A673 (cell line): ENCODE data around the gene SELENON. TPM values are rescaled to one million over a fixed set of nuclear protein-coding genes. Genes with fewer than 3 reads are reported as not detected.

Experiments used
- BruUV-seq: library from RNA; stranded (reverse); fragments of 400-500 nt; replicated peaks from 2 replicates; lab custom pipeline; 2021; lab: Mats Ljungman, UMichigan
- CTCF ChIA-PET: fragments of 300-600 bp; sonication (Branson Sonifier 250); formaldehyde crosslinking; loops from one replicate; lab custom pipeline; 2022; ENCODE audit warnings: antibody characterized with exemption; lab: Charles Lee
- POLR2A ChIA-PET: fragments of 300-600 bp; sonication (Branson Sonifier 250); formaldehyde crosslinking; loops from one replicate; lab custom pipeline; 2022; ENCODE audit warnings: antibody characterized with exemption; ENCODE audit not compliant: low non-redundant PET; lab: Charles Lee
- DNase-seq: peaks from one replicate; pipeline ENCODE4 v3.0.0-alpha.2; 2015; ENCODE audit warnings: low spot score
- H3K27ac ChIP-seq: fragments of 200-600 bp; sonication (generic); 2 replicates; pipeline ENCODE4 v1.5.1; 2016; ENCODE audit warnings: mixed run types, low read depth, mild to moderate bottlenecking, mixed read lengths, antibody characterized with exemption, low read length; ENCODE audit not compliant: poor library complexity, severe bottlenecking
- H3K27me3 ChIP-seq: fragments of 200-600 bp; sonication (generic); replicated peaks from 2 replicates; pipeline ENCODE4 v1.6.1; 2017; ENCODE audit warnings: mixed run types, low read depth, mild to moderate bottlenecking, mixed read lengths, antibody characterized with exemption, low read length; ENCODE audit not compliant: insufficient read depth, poor library complexity
- H3K36me3 ChIP-seq: fragments of 200-600 bp; sonication (generic); 2 replicates; pipeline ENCODE4 v1.6.1; 2016; ENCODE audit warnings: mixed run types, mild to moderate bottlenecking, mixed read lengths, antibody characterized with exemption, low read length; ENCODE audit not compliant: insufficient read depth, poor library complexity, severe bottlenecking
- H3K4me1 ChIP-seq: fragments of 200-600 bp; sonication (generic); 2 replicates; pipeline ENCODE4 v1.6.1; 2017; ENCODE audit warnings: mixed run types, mild to moderate bottlenecking, mixed read lengths, antibody characterized with exemption, low read length; ENCODE audit not compliant: insufficient read depth, poor library complexity, severe bottlenecking
- H3K4me3 ChIP-seq: fragments of 200-600 bp; sonication (generic); 2 replicates; pipeline ENCODE4 v1.5.1; 2016; ENCODE audit warnings: low read depth, mixed run types, mild to moderate bottlenecking, mixed read lengths, low read length; ENCODE audit not compliant: poor library complexity, severe bottlenecking
- H3K9me3 ChIP-seq: fragments of 200-600 bp; sonication (generic); 2 replicates; pipeline ENCODE4 v1.6.1; 2016; ENCODE audit warnings: mixed run types, low read depth, mild to moderate bottlenecking, mixed read lengths, antibody characterized with exemption, low read length; ENCODE audit not compliant: poor library complexity, severe bottlenecking
- EZH2 ChIP-seq: fragments of 200-600 bp; sonication (generic); IDR thresholded peaks from 2 replicates; pipeline ENCODE4 v1.6.1; 2017; ENCODE audit warnings: borderline replicate concordance, low read depth, mild to moderate bottlenecking, mixed read lengths, antibody characterized with exemption, low read length; ENCODE audit not compliant: poor library complexity, severe bottlenecking
- intact Hi-C: fragments of 100-400 bp; cut with micrococcal nuclease; formaldehyde crosslinking; loops from one replicate; pipeline ENCODE4 v1.10.0; 2022; ENCODE audit not compliant: unreplicated experiment
- total RNA-seq: library from RNA; stranded (reverse); gene quantifications from 2 replicates; pipeline ENCODE4 v1.2.3, GENCODE V29; 2021
- TF ChIP-seq, protein P1 (sequence below): fragments of 300-800, 200-600 bp; sonication (generic); conservative IDR thresholded peaks from 2 replicates; pipeline ENCODE4 v1.5.1; 2017; ENCODE audit warnings: low read depth, mild to moderate bottlenecking, antibody characterized with exemption, low read length, moderate library complexity, mixed read lengths

SELENON gene
- total RNA-seq, 1 experiment from 2014 or later, result 50.4 TPM

DNA sequence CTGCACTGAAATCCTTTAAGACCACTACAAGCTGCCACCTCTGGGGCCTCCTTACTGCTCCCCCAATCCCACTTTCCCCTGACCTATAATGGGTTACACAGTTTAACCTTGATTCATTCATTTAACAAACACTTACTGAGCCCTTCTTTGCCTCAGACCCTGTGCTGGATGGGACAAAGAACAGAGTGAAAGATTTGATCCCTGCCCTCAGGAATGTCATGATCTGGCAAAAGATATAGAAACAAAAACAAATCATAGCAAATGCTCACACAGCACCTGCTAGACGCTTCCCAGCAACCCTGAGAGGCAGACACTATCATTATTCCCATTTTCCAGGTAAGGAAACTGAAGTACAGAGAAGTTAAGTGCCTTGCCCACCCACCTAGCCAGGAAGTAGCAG lies 66.3 kb downstream of the SELENON start:
- Histone ChIP-seq H3K4me3 (no peak overlapping the region), H3K27ac (no peak overlapping the region), H3K9me3 (no peaks in the 10 kb centered on the region), H3K4me1 (peaks cover 2% of the 10 kb centered on the region), H3K27me3 (no peaks in the 10 kb centered on the region), H3K36me3 (no peaks in the 10 kb centered on the region)
- intact Hi-C loops, result no loop called here
- CTCF ChIA-PET, result no interaction called here
- TF ChIP-seq, protein P1, sequence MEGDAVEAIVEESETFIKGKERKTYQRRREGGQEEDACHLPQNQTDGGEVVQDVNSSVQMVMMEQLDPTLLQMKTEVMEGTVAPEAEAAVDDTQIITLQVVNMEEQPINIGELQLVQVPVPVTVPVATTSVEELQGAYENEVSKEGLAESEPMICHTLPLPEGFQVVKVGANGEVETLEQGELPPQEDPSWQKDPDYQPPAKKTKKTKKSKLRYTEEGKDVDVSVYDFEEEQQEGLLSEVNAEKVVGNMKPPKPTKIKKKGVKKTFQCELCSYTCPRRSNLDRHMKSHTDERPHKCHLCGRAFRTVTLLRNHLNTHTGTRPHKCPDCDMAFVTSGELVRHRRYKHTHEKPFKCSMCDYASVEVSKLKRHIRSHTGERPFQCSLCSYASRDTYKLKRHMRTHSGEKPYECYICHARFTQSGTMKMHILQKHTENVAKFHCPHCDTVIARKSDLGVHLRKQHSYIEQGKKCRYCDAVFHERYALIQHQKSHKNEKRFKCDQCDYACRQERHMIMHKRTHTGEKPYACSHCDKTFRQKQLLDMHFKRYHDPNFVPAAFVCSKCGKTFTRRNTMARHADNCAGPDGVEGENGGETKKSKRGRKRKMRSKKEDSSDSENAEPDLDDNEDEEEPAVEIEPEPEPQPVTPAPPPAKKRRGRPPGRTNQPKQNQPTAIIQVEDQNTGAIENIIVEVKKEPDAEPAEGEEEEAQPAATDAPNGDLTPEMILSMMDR, result no peak
- no peak for TF ChIP-seq EZH2
- POLR2A ChIA-PET, result no interaction called here
- DNase-seq, result no peak
- BruUV-seq, result no TSS peak

DNA sequence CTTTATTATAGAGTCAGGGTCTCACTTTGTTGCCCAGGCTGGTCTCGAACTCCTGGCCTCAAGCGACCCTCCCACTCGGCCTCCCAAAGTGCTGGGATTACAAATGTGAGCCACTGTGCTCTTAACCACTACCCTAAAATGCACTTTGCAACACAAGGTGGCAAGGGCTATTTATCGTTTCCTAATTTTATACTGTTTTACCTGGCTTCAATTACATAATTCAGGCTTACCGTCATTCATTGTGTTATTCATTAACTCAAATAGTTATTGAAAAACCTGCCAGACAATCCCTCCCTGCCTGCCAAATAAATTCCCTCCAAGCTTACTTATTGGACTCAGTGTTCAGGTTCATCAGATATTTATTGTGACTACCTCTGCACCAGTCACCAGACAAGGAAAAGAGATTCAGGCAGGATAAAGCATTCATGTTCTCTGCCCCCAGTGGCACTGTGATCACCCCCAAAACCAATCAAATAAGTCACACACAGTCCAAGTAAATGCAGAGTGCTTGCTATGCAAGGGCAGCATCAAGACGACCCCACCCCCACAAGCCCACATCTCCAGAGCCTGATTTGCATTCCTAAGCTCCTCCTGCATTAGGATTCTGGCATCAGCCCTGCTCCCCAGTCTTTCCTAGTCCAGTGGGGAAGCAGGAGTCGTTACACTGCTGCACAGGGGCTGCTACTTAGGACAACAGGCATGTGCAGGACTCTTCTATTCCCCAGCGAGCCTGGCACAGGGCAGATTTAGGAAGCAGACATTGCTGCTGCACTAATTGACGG lies 67.4 kb downstream of the SELENON start:
- POLR2A ChIA-PET, result no interaction called here

More for the DNA sequence above, 67.4 kb downstream of the SELENON start:
- Histone ChIP-seq H3K27ac (no peak overlapping the region), H3K4me3 (no peak overlapping the region), H3K9me3 (no peaks in the 10 kb centered on the region), H3K4me1 (no peaks in the 10 kb centered on the region), H3K27me3 (no peaks in the 10 kb centered on the region), H3K36me3 (no peaks in the 10 kb centered on the region)
- intact Hi-C loops, result no loop called here
- CTCF ChIA-PET, result no interaction called here
- no TSS peak for BruUV-seq
- TF ChIP-seq EZH2, result no peak
- TF ChIP-seq, protein P1, result no peak
- DNase-seq, result no peak

Other genes with a start within 250 kb of the SELENON start
- gene MAN1C1, start 183.4 kb upstream of the SELENON start, total RNA-seq, result 0.21 and 0.22 TPM in 2 replicates
- 45.0 and 51.6 TPM in 2 replicates for gene MTFR1L, start 19.8 kb downstream of the SELENON start, total RNA-seq
- gene AUNIP, start 59.3 kb downstream of the SELENON start, total RNA-seq, result 17.7 and 18.9 TPM in 2 replicates
- gene PAQR7, start 75.5 kb downstream of the SELENON start, total RNA-seq, result 2.9 and 3.0 TPM in 2 replicates
- 920 and 933 TPM in 2 replicates for gene STMN1, start 106.2 kb downstream of the SELENON start, total RNA-seq
- 6.7 and 7.2 TPM in 2 replicates for gene PAFAH2, start 197.9 kb downstream of the SELENON start, total RNA-seq
- gene EXTL1, start 221.6 kb downstream of the SELENON start, total RNA-seq, result 0.07 TPM in 1 of 2 replicates, not detected in the other
- not detected in 2 replicates for gene SLC30A2, start 245.9 kb downstream of the SELENON start, total RNA-seq